HepG2 (cell line): ENCODE data around the gene SEMA3F. TPM values are rescaled to one million over a fixed set of nuclear protein-coding genes. Genes with fewer than 3 reads are reported as not detected.

Experiments used
- BCL6 ChIP-seq: IDR thresholded peaks from 2 replicates; pipeline ENCODE4 v1.6.1; 2016; ENCODE audit warnings: missing genetic modification reagents, missing compliant biosample characterization
- CHD4 ChIP-seq: fragments of 200-600 bp; sonication (generic); IDR thresholded peaks from 2 replicates; pipeline ENCODE4 v1.7.0; 2017; ENCODE audit warnings: mild to moderate bottlenecking, low read length, borderline replicate concordance
- CREB3 ChIP-seq: sonication (generic); formaldehyde crosslinking; IDR thresholded peaks from 2 replicates; pipeline ENCODE4 v1.5.0; 2020; ENCODE audit warnings: missing genetic modification reagents
- FOXJ3 ChIP-seq: sonication (generic); formaldehyde crosslinking; IDR thresholded peaks from 2 replicates; pipeline ENCODE4 v1.4.0; 2020; ENCODE audit warnings: missing genetic modification reagents, mild to moderate bottlenecking, borderline replicate concordance
- HDAC2 ChIP-seq: sonication (generic); formaldehyde crosslinking; IDR thresholded peaks from 2 replicates; pipeline ENCODE4 v1.4.0; 2020; ENCODE audit warnings: missing genetic modification reagents
- HNF4G ChIP-seq, 2 experiments: sonication (generic) in 1 of 2; formaldehyde crosslinking in 1 of 2; IDR thresholded peaks; 2 replicates each; pipeline versions ENCODE4 v1.4.0 to v1.6.1; 2011 to 2020; ENCODE audit warnings: borderline replicate concordance in 2 of 2, low read depth in 2 of 2, mild to moderate bottlenecking in 2 of 2, low read length in 1 of 2, missing genetic modification reagents in 1 of 2, moderate library complexity in 1 of 2
- NKX3-1 ChIP-seq: sonication (generic); formaldehyde crosslinking; IDR thresholded peaks from 2 replicates; pipeline ENCODE4 v1.5.0; 2020; ENCODE audit warnings: missing genetic modification reagents
- PAF1 ChIP-seq: IDR thresholded peaks from 2 replicates; pipeline ENCODE4 v1.6.1; 2016; ENCODE audit warnings: missing genetic modification reagents, missing compliant biosample characterization
- POLR2A ChIP-seq, 2 experiments: IDR thresholded peaks; 2 replicates each; pipeline ENCODE4 v1.6.1; 2011; ENCODE audit warnings: low read depth in 2 of 2, low read length in 2 of 2, mild to moderate bottlenecking in 1 of 2, moderate library complexity in 1 of 2; ENCODE audit not compliant: insufficient read depth in 1 of 2
- PRMT3 ChIP-seq: sonication (generic); formaldehyde crosslinking; IDR thresholded peaks from 2 replicates; pipeline ENCODE4 v1.8.1; 2022; ENCODE audit warnings: low read depth, mild to moderate bottlenecking, moderate library complexity, missing genetic modification reagents, borderline replicate concordance
- SAFB2 ChIP-seq: sonication (generic); formaldehyde crosslinking; IDR thresholded peaks from 2 replicates; pipeline ENCODE4 v1.5.1; 2020; ENCODE audit warnings: missing genetic modification reagents, low read depth, mild to moderate bottlenecking, borderline replicate concordance
- SMAD1 ChIP-seq: sonication (generic); formaldehyde crosslinking; IDR thresholded peaks from 2 replicates; pipeline ENCODE4 v1.4.0; 2020; ENCODE audit warnings: missing genetic modification reagents, low read depth, mild to moderate bottlenecking, borderline replicate concordance
- THAP11 ChIP-seq: IDR thresholded peaks from 2 replicates; pipeline ENCODE4 v1.6.1; 2016; ENCODE audit warnings: missing biosample characterization, missing genetic modification reagents
- XRCC5 ChIP-seq: fragments of 200-400 bp; formaldehyde crosslinking; optimal IDR thresholded peaks from 2 replicates; pipeline ENCODE3; 2017; ENCODE audit warnings: mild to moderate bottlenecking, low read length
- ZC3H13 ChIP-seq: sonication (generic); formaldehyde crosslinking; IDR thresholded peaks from 2 replicates; pipeline ENCODE4 v1.8.1; 2023; ENCODE audit warnings: mild to moderate bottlenecking, missing genetic modification reagents, moderate library complexity
- ZFY ChIP-seq: sonication (generic); formaldehyde crosslinking; IDR thresholded peaks from 2 replicates; pipeline ENCODE4 v1.4.0; 2020; ENCODE audit warnings: missing genetic modification reagents
- ZNF276 ChIP-seq: sonication (generic); formaldehyde crosslinking; IDR thresholded peaks from 2 replicates; pipeline ENCODE4 v1.4.0; 2020; ENCODE audit warnings: mild to moderate bottlenecking, low read depth, missing genetic modification reagents
- ZNF280B ChIP-seq: sonication (generic); formaldehyde crosslinking; IDR thresholded peaks from 2 replicates; pipeline ENCODE4 v1.5.0; 2020; ENCODE audit warnings: missing genetic modification reagents, mild to moderate bottlenecking, borderline replicate concordance
- ZNF446 ChIP-seq: sonication (generic); formaldehyde crosslinking; IDR thresholded peaks from 2 replicates; pipeline ENCODE4 v1.5.0; 2020; ENCODE audit warnings: mild to moderate bottlenecking, missing genetic modification reagents
- ZNF513 ChIP-seq: sonication (generic); formaldehyde crosslinking; conservative IDR thresholded peaks from 2 replicates; pipeline ENCODE4 v1.5.0; 2020; ENCODE audit warnings: missing genetic modification reagents
- ZSCAN5A ChIP-seq: sonication (generic); formaldehyde crosslinking; IDR thresholded peaks from 2 replicates; pipeline ENCODE4 v1.8.0; 2022; ENCODE audit warnings: mild to moderate bottlenecking, missing genetic modification reagents, borderline replicate concordance
- polyA plus RNA-seq, 8 experiments: library from polyadenylated mRNA; depleted of rRNA in 3 of 8; stranded (reverse) in 7 of 8; unstranded in 1 of 8; fragments of >200 nt; fragmentation: Illumina TruSeq in 4 of 8; extraction: Trizol in 4 of 8; gene quantifications; 2 replicates each; pipeline versions ENCODE4 v1.2.1 to v1.2.3, GENCODE V29; 2011 to 2016; ENCODE audit warnings: low read depth in 4 of 8, missing spikeins in 1 of 8, mixed read lengths in 1 of 8; ENCODE audit not compliant: insufficient read depth in 1 of 8
- total RNA-seq, 5 experiments: library from RNA; depleted of rRNA; stranded (reverse); fragments of >200 nt; fragmentation: Illumina TruSeq; extraction: Trizol; gene quantifications; 2 replicates each; pipeline ENCODE4 v1.2.3, GENCODE V29; 2016; ENCODE audit warnings: low read depth in 1 of 5

The SEMA3F gene
- total and polyA plus RNA-seq, 2 of the 13 experiments (the other 11 are each of a cell fraction or from before 2014, with no cell fraction given): 7.6 to 17.2 TPM

- TF ChIP-seq ZSCAN5A (no peak), SMAD1 (no peak), PAF1 (CRISPR knock-in tag) (no peak), XRCC5 (peak; percentile 53), HNF4G (IDR thresholded peaks at IDR 0.05; ENCODE audit: borderline replicate concordance, low read depth, low read length) (no peak), HNF4G (CRISPR knock-in tag; IDR thresholded peaks at IDR 0.05; ENCODE audit: borderline replicate concordance, low read depth) (no peak), CREB3 (CRISPR knock-in tag) (0 out of 2 replicates have a peak, but pooled peaks have one; percentile 37), BCL6 (CRISPR knock-in tag) (no peak), CHD4 (no peak), ZNF446 (peak; percentile 57; the same call in 1 of the 2 replicates), THAP11 (CRISPR knock-in tag) (peak; percentile 30; the same call in 1 of the 2 replicates), ZNF513 (CRISPR knock-in tag) (no peak), NKX3-1 (CRISPR knock-in tag) (no peak), PRMT3 (CRISPR knock-in tag) (0 out of 2 replicates have a peak, but pooled peaks have one; percentile 22), ZNF280B (no peak), POLR2A (IDR thresholded peaks at IDR 0.05; ENCODE audit: insufficient read depth in 1 of 2, low read depth in 2 of 2, low read length in 2 of 2) (peak; percentile 66 to 92), ZFY (peak; percentile 84), ZNF276 (CRISPR knock-in tag) (0 out of 2 replicates have a peak, but pooled peaks have one; percentile 38), SAFB2 (CRISPR knock-in tag) (no peak), HDAC2 (no peak), FOXJ3 (CRISPR knock-in tag) (no peak), ZC3H13 (CRISPR knock-in tag) (no peak)
Observed at GRCh38 chr3:50235716-50236483, 80.8 kb downstream of the SEMA3F start, which contains the start of gene GNAI2 (continued).
